Adipose tissue (tissue), 3 donors: Measurements from ENCODE around the gene RPL32. TPM values are rescaled to one million over a fixed set of nuclear protein-coding genes. Genes with fewer than 3 reads are reported as not detected.
"Not testable (repeated sequence)": the region's sequence is repeated elsewhere in the genome, so short reads cannot be mapped to it uniquely, and the experiment has no call there.

Experiments
- H3K27ac ChIP-seq: one replicate; pipeline ENCODE4 v1.5.1; 2013; ENCODE audit warnings: low read depth, low read length
- WGBS, 3 donors: extraction: QIAGEN DNeasy Blood & Tissue Kit; methylation state at CpG; one replicate each; pipeline ENCODE4 v1.1.7; 2013; 5-methylcytosine and 5-hydroxymethylcytosine counted together
- polyA plus RNA-seq, 3 donors: library from polyadenylated mRNA; stranded (reverse); fragments of 200-250 nt; gene quantifications; one replicate each; pipeline ENCODE4 v1.2.3, GENCODE V29; 2013
- donor health status: healthy with polysubstance abuse.
- donor health status: Bipolar disorder and iron deficiency.
- donor health status: healthy.

Gene RPL32
- 1,000 to 10,000 TPM; 1,949 to 3,304 (median 2,810) TPM for polyA plus RNA-seq

- peak within 1 kb of the TSS; percentile 89 for H3K27ac ChIP-seq
- 0% methylated on average over 43 of the region's 43 CpGs for WGBS, 3 donors
These were observed at the start of gene RPL32 for GRCh38 chr3:12841149-12841969. RPL32 (minus strand) TSS chr3:12841565; CDS start chr3:12840237, 1,328 bp downstream.

DNA sequence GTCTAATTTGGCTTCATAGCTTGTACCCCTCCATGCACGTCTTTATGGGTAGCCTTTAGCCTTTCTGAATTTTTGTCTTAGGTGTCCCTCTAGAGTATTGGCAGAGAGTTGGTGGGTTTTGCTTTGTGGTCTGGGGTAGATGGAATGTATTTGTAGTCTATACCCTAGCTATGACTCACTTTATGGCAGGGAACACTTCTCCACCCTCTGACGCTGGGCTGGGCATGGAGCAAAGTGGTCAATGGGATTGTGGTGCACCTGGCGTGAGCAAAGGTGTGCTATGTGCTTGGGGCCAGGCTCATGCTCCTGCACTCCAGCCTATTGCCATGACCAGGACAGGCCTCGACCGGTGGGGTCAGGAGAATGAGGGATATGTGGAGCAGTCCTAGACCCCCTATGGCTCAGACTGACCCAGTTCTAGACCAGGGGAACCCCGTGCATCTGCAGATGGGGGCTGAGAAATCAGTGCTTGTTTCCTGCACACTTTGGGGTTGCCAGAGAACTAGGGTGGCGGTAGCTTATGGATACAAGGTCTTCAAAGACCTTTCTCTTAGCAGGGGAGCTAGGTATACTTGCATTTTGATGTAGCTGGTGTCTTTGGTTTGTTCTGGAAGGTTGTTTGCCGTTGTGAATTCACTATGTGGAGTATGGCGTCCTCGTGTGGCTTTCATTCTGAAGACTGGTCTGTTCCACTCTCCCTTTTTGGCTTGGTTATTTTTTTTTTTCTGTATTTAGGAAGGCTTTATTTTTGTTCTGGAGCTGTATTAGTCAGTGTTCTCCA is 49.4 kb upstream of the RPL32 start:
- H3K27ac ChIP-seq = no peak overlapping the region
- 89% methylated on average over 10 of the region's 10 CpGs for WGBS, 3 donors

DNA sequence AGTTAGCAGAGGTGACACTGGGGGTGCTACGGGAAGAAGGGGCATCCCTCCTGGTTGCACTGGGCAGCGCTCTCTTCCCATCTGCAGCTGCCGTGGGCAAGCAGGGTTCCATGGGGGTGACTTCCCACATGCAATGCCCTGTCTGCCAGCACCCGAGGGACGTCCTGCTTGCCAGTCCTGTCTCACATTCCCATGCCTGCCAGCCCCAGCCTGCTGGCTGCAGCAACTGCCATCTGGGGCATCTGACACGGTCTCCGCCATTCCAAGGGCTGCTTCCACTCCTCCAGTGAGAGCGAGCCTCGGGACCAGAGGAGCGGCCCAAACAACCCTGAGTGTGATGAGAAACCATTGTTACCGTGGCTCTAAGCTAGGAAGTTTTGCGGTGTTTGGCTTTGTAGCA is 45.4 kb upstream of the RPL32 start:
- WGBS, 3 donors = 73 to 87% (median 77%) methylated on average over 12 of the region's 12 CpGs
- H3K27ac ChIP-seq = no peak overlapping the region

DNA sequence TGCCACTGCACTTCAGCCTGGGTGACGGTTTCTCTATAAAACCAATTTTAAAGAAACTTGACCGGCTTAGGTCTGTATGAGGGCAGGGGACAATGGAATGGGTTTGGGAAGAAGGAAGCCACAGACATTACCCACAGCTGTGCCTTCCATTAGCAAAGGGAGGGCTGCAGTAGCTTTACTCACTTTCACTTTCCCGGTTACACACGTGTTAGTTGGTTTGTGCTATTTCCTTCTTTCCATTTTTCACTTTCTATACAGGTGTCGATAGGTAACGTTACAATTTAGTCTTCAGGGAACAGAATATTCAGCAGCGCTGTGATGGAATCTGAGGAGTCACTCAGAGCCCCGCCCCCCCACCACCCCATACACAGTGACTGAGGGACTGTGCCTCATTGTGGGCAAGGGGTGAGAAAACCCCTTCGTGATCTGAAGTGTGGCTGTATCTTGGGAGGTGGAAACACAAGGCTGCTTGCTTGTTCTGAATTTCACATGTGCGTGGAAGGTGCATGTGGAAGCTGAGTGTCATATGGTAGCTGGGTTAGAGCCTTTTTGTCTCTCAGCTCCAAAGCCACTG is 44.8 kb upstream of the RPL32 start:
- no peak overlapping the region for H3K27ac ChIP-seq
- WGBS, 3 donors = 50 to 61% (median 53%) methylated on average over 10 of the region's 10 CpGs

- WGBS, 3 donors = 62 to 80% (median 76%) methylated on average over 4 of the region's 4 CpGs
- no peak overlapping the region for H3K27ac ChIP-seq
These were observed 44.2 kb upstream of the RPL32 start for GRCh38 chr3:12885583-12885930.

DNA sequence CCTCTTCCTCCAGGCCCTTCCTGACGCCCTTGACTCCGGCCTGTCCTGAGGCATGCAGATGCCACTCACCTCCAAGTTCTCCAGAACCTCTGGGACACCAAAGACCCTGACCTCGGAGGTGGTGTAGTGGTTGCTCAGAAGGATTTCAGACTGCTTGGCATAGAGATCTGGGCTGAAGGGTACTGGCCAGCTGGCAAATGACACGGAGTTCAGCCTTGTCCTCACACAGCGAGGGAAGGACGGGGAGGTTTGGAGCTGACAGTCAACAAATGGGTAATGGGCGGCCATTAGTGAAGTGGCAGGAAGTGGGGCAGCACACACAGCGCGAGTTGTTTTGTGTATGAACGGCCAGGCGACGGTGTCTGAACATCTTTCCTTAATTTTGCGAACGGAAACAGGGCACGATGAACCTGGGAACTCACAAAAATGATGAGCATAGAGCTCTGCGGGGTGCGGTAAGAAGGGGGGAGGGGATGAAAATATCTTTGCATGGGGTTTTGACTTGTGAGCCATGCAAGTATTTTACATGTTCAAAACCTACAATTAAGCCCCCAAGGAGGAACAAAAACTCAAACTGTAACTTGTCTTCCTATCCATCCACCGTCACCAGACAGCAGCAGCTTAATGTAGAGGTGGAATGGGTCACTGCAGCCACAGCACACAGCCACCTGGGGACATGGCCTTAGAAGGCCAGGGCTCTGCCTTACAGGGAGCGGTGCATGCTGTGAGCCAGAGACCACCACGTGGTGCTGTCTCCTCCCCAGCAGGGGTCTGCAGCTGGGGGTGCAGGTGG is 43.6 kb upstream of the RPL32 start:
- H3K27ac ChIP-seq = no peak overlapping the region

DNA sequence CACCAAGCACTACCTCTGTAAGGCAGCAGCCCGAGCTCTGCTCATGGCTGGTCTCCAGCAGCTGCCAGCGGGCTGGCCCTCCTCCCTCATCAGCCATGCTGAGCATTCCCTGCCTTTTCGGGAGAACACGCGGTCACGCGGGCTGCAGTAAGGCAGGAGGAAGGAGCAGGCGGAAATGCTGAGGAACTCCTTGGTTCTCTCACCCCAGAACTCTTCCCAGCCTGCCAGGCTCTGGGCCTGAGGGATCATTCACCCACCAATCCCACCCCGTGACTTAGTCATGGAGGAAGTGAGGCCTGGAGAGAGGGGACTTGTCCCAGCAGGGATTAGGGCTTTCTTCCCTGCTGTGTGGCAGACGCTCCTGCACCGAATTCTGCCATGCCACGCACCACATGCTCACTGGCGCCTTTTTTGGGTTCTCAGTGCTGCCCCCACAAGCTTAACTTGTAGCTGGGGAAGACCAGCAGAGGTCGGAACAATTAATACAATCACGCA is 42.9 kb upstream of the RPL32 start:
- WGBS, 3 donors = 75 to 91% (median 76%) methylated on average over 15 of the region's 15 CpGs
- no peak overlapping the region for H3K27ac ChIP-seq

More for the DNA sequence above, 43.6 kb upstream of the RPL32 start:
- WGBS, 3 donors = 87 to 90% (median 88%) methylated on average over 20 of the region's 20 CpGs

GRCh38 chr3:12882336-12883310 is 41.3 kb upstream of the RPL32 start:
- WGBS, 3 donors = 91 to 94% (median 93%) methylated on average over 46 to 62 of the region's 62 CpGs

GRCh38 chr3:12881858-12882257 is 40.5 kb upstream of the RPL32 start:
- WGBS, 3 donors = 94 to 97% (median 96%) methylated on average over 12 of the region's 12 CpGs

More at GRCh38 chr3:12882336-12883310, 41.3 kb upstream of the RPL32 start:
- no peak overlapping the region for H3K27ac ChIP-seq

GRCh38 chr3:12879191-12879815 is 37.9 kb upstream of the RPL32 start:
- H3K27ac ChIP-seq = no peak overlapping the region
- WGBS, 3 donors = 86 to 92% (median 92%) methylated on average over 5 of the region's 5 CpGs

More at GRCh38 chr3:12881858-12882257, 40.5 kb upstream of the RPL32 start:
- H3K27ac ChIP-seq = not testable (repeated sequence)

DNA sequence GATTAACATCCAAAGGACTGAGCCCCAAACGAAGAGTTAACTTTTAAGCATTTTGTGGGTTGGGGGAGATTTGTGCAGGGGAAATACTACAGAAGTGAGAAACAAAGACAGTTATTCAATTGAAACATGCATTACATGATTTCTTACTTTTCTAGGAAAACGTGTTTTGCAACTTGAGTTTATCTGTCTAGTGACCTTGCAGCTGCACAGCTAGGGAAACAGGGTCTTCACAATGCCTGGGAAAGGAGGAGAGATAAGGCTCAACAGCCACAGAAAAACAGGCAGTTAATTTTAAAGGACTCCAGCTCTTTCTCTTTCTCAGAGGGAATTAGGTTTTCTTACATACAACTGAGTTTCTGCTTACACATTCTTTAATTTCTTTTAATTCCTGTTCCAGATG is 37.4 kb upstream of the RPL32 start:
- not testable (repeated sequence) for H3K27ac ChIP-seq
- 38 to 70% (median 62%) methylated on average over 2 of the region's 2 CpGs for WGBS, 3 donors

GRCh38 chr3:12878141-12878574 is 36.8 kb upstream of the RPL32 start:
- WGBS, 3 donors = 55 to 86% (median 78%) methylated on average over 2 of the region's 2 CpGs
- H3K27ac ChIP-seq = no peak overlapping the region

GRCh38 chr3:12877040-12877439 is 35.7 kb upstream of the RPL32 start:
- no peak overlapping the region for H3K27ac ChIP-seq
- 91 to 95% (median 94%) methylated on average over 7 of the region's 7 CpGs for WGBS, 3 donors

DNA sequence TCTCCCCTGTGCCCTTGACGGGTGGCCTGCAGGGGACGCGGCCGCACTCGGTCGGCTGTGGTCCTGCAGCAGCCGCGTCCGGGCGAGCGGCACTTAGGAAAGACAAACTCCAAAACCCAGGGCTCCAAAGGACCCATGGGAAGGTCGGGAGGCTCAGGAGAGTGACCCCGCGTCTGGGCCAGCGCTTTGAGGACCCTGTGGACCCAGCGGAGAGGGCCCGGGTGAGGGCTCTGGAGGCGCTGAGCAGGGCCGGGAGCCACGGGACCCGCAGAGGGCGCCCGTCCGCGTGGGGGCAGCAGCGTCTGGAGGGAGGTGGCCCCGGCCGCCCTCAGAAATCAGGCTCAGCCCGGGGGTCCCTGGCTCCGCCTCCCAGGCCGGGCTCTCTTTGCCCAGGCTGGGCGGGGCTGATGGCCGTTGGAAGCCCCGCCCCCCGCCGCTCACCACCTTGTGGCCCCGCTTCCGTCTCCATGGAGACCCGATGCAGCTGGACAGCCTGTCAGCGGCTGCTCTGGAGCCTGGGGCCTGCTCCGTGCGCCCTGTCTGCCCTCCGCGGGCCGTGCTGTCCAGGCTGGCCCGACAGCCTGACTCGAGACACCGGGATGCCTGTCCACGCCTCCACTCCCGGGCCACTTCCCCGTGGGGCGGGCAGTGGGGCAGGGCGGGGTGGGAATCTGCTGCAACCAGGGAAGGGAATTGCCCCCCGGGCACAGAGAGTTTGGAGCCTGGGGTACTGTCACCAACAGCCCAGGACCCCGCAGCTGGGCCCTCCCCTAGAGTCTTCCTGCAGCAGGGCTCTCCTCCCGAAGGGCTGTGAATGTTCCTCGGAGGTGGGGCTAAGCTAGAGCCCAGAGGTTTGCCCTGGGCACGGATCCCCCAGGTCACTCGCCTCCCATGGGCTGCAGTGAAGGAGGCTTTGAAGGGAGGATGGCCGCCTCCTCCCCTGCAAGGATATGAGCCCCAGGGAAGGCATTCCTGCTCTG is 34.8 kb upstream of the RPL32 start:
- H3K27ac ChIP-seq = no peak overlapping the region
- WGBS, 3 donors = 25 to 29% (median 28%) methylated on average over 41 to 60 of the region's 60 CpGs

- no peak overlapping the region for H3K27ac ChIP-seq
- WGBS, 3 donors = 75 to 82% (median 81%) methylated on average over 12 of the region's 12 CpGs
These were observed 30.1 kb upstream of the RPL32 start for GRCh38 chr3:12871404-12871983.
